RWPE1 (cell line): ENCODE measurements around the gene ANKRD44.

Experiments
- CTCF ChIA-PET: fragments of 350-600 bp; sonication (Branson Sonifier 250); formaldehyde crosslinking; extraction: SDS; loops from one replicate; lab custom pipeline; 2021; lab: Yijun Ruan, JAX
- POLR2A ChIA-PET: fragments of 400-600 bp; formaldehyde crosslinking; extraction: SDS; loops from one replicate; lab custom pipeline; 2020; ENCODE audit warnings: antibody characterized with exemption; ENCODE audit not compliant: low non-redundant PET; lab: Yijun Ruan, JAX
- DNase-seq: peaks from one replicate; pipeline ENCODE4 v3.0.0; 2012; ENCODE audit warnings: low spot score
- H3K27ac ChIP-seq: fragments of 450-650 bp; 2 replicates; pipeline ENCODE4 v1.5.1; 2017
- CTCF ChIP-seq: fragments of 450-650 bp; conservative IDR thresholded peaks from 2 replicates; pipeline ENCODE4 v1.5.1; 2017; ENCODE audit warnings: low read depth, mild to moderate bottlenecking

Gene ANKRD44

DNA sequence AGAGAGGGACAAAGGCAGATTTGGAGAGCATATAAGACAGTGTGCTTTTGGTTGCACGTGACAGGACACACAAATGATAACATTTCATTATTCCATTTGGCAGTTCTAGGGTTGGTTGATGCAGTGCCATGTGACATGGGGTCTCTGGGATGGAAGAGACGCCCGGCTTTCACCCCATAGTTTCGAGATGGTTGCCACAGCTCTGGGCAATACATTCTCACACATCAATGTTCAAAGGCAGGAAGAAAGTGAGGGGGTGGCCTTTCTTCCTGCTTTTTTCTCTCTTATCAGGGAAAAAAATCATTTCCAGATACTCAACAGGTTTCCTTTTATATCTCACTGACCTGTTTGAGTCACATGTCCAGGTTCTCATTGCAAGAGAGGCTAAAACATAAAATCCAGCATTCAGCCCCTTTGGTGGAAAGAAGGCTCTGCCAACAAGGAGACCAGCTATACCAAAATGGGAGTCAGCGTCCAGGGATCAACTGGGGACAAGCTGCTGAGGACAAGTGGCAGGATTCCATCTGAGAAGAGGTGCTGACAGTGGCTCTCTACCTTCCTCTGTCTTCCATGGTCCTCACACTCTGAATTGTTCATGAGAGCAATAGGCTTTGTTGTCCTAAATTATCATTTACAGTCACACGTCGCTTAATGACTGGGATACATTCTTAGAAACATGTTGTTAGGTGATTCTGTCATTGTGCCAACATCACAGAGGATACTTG lies 29.1 kb upstream of the ANKRD44 start:
- ChIA-PET CTCF (no interaction called here), POLR2A (no interaction called here)
- no peak for DNase-seq
- H3K27ac ChIP-seq, result no peak overlapping the region
- no peak for TF ChIP-seq CTCF

DNA sequence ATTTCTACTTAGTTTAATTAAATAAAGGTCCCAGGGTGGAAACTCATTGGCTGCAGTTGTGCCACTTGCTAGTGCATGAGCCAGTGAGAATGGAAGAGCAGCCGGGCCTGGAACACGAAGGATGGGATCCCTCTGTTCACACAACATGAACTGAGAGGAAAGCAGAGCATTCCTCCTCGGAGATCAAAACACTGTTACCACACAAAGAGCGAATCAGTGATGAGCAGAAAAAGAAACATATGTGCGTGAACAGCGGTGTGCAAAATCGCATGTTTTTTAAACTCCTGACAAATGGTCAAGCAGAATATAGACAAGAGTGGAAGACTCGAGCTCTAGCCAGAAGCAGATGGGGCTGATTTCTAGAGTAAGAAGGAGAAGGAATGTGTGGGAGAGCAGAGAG lies 28.4 kb upstream of the ANKRD44 start:
- no peak overlapping the region for H3K27ac ChIP-seq
- ChIA-PET CTCF (no interaction called here), POLR2A (no interaction called here)
- no peak for TF ChIP-seq CTCF
- DNase-seq, result no peak

DNA sequence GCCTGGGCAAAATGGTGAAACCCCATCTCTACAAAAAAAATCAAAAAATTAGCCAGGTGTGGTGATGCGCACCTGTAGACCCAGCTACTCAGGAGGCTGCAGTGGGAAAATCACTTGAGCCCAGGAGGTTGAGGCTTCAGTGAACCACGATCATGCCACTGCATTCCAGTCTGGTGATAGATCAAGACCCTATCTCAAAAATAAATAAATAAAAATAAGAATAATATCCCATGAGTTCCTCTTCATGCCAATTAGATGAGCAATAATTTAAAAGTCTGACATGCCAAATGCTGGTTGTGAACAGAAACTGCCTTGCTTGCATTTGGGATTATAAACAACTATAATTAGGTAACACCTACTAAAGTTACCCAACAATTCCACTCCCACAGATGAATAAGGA lies 22.1 kb upstream of the ANKRD44 start:
- no peak for TF ChIP-seq CTCF
- DNase-seq, result no peak
- ChIA-PET POLR2A (no interaction called here), CTCF (no interaction called here)
- H3K27ac ChIP-seq, result no peak overlapping the region

GRCh38 chr2:197328461-197328860 lies 17.9 kb upstream of the ANKRD44 start:
- TF ChIP-seq CTCF, result no peak
- no peak overlapping the region for H3K27ac ChIP-seq
- no peak for DNase-seq
- CTCF ChIA-PET, result interaction anchor here (0.7 kb wide), 1 partner anchor 76 kb away, joined by 6 read pairs; no protein-coding TSS in a partner anchor
- POLR2A ChIA-PET, result no interaction called here

- no peak overlapping the region for H3K27ac ChIP-seq
- DNase-seq, result no peak
- TF ChIP-seq CTCF, result no peak
- POLR2A ChIA-PET, result no interaction called here
- CTCF ChIA-PET, result interaction anchor here (0.6 kb wide), 1 partner anchor 198 kb away, joined by 3 read pairs; no protein-coding TSS in a partner anchor
Observed at GRCh38 chr2:197327472-197328098, 17.0 kb upstream of the ANKRD44 start.

- POLR2A ChIA-PET, result no interaction called here
- DNase-seq, result no peak
- CTCF ChIA-PET, result interaction anchor here (0.8 kb wide), 1 partner anchor 136 kb away, joined by 6 read pairs; no protein-coding TSS in a partner anchor
- no peak overlapping the region for H3K27ac ChIP-seq
- TF ChIP-seq CTCF, result no peak
Observed at GRCh38 chr2:197327073-197327471, 16.5 kb upstream of the ANKRD44 start.
